ENCODE results near the gene HUNK.
A peak's percentile ranks its signal among the peaks of the same experiment; 100 is the strongest.
"Not testable (repeated sequence)": the region's sequence is repeated elsewhere in the genome, so short reads cannot be mapped to it uniquely, and the experiment has no call there.

HUNK gene

DNA sequence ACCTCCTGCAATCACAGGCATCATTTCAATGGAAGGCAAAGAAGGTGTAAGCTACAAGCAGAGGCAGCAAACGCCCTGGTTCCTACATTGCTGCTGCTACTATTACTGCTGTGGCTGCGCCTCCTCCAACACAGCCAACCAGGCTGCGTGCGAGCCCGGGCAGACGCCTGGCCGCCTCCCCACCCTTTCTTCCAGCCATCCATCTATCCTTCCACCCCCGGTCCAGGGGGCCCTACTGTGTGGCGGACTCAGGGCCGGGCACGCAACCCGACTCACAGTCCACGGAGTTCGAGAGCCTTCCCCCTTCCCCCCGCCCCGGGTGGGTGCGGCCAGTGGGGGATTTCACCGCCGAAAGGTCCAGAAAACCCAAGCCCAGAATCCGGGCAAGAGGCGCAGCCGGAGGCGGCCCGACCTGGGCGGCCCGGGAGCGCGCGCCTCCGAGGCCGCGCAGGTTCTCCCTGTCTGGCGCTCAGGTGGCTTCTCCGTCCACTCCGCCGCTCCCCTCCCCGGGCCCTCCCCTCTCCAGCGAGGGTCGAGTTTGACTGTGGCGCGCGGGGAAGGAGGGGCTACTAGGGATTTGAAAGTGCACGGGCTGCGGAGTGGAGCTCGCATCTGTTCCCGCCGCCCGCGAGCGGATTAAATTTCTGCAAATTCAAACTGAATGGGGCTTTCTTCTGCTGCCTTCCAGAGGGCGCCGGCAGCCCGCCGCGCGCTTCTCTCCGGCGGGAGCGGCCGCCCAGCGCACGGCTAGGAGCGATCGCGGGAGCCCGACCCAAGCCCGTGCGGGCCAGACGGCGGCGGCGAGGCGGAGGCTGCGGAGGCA, at the start of gene HUNK:
Gene HUNK, plus strand, starts transcription at position 569 of the 823 bp plus-strand sequence. CDS start 655 bp downstream, outside the sequence.
- DNase-seq (ENCODE audit: low spot score), result peak; percentile 37

DNA sequence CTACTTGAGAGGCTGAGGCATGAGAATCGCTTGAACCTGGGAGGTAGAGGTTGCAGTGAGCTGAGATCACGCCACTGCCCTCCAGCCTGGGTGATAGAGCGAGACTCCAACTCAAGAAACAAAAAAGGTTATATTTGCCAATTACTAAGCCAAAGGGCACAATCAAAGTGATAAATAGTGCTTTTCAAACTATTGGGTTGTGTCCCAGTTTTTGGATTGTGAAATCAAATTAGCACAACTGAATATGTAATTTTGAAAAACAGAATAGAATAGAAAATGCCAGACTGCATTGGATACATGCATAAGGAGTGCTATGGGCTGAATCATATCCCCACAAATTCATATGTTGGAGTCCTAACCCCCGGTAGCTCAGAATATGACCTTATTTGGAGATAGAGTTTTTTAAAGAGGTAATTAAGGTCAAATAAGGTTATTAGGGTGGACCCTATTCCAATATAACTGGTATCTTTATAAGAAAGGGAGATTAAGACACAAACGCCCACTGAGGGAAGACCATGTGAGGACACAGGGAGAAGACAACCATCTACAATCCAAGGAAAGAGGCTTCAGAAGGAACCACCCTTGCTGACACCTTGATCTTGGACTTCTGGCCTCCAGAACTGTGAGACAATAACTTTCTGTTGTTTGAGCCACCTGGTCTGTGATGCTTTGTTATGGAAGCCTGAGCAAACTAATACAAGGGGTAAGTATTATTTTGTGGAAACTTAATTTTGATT, 42.9 kb upstream of the HUNK start:
- no peak for DNase-seq (ENCODE audit: low spot score)

DNA sequence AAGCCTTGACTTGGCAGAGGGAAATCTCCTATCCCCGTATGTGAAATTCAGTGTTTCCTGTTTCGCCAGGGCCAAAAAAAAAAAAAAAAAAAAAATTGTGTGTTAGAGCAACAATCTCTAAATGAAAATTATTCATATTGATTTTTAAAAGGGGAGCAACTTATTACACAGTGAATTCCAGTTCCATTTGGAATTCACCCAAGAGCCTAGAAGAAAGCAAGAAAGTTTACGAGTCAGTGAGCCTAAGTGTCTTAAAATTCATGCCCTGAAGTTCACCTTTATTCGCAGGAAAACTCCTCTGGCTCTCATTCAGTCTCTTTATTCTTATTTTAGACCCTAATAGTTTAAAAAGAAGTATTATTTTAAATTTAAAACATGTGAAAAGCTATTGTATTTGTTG, 42.1 kb upstream of the HUNK start:
- no peak for DNase-seq (ENCODE audit: low spot score)

- no peak for DNase-seq (ENCODE audit: low spot score)
These were observed 35.8 kb upstream of the HUNK start for GRCh38 chr21:31837041-31837440.

DNA sequence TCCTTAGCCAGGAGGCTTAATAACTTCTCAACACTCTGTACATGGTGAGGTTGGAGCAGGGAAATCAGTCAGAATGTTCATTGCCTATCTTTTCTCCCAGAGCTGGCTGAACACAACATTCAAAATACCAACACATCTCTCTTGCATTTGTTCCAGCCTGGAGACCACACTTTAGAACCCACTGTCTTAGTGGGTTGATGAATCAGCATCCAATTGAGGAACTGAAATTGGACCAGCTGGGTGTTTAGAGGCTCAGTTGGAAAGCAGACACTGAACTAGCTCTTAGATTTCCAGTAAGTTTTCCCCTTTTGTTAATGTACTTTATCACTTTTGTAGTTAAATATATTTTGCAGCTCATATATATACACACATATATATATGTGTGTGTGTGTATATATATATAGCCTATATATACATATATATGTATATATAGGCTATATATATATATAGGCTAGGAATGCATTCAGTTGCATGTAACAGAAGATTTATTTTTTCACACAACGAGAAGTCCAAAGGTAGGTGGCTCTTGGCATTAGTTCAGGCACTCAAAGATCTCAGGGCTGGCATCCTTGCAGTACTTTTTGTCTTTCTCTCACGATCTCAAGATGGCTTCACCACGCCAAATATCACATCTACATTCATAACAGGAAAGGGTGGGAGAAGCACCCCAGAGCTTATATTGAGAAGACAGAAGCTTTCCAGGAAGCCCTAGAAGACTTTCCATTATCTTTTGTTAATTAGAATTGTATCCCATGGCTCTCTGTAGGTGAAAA, 35.0 kb upstream of the HUNK start:
- DNase-seq (ENCODE audit: low spot score), result no peak

DNA sequence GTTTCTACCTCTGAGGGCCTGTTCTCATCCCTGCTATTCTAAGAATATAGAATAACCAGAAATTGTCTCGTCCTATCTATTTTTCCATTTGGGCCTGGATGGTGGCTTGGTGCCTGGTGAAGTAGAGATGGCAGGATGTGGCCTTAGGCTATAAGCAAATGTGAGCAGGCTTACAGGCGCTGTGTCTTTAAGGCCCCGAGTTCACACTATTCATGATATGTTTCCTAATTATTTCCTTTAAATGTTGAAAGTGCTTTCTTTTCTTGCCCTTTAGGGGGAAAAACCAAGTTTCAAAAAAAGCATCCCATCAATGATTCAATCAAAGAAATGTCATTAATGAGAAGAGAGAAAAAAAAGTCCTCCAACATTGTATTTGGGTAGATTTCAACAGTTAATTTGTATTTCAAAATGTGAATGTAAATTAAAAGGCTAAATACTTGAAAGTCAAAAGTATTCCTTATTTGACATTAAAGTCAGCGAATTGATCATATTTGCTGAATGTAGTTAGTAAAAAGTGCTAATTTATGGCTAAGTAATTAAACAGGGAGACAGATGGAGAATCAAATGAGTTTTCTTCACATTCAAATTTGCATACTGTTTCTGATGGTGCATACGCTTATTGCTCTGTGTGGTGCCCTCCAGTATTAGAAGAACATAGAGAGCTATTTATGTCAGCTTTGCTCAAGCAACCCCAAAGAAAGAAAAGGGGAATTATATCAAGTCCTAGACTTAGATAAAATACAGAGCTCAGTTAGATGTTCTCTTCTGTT, 34.0 kb upstream of the HUNK start:
- DNase-seq (ENCODE audit: low spot score), result no peak

DNA sequence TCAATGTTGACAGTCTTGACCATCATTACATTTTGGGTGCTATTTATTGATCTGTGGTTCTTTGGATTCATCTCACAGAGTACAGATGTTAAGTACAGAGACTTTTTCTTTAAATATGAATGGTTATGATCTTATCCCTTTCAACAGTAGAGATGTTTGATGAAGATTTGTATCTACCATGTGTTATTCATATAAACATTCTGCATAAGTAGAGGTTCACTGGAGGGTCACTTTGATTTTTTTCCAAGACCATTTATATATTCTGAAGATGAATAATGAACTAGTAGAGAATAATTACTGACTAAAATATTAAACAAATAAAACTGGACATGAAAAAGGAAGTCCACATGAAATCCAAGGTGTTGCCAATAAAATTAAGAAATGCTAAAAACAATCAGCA, 28.6 kb upstream of the HUNK start:
- no peak for DNase-seq (ENCODE audit: low spot score)

DNA sequence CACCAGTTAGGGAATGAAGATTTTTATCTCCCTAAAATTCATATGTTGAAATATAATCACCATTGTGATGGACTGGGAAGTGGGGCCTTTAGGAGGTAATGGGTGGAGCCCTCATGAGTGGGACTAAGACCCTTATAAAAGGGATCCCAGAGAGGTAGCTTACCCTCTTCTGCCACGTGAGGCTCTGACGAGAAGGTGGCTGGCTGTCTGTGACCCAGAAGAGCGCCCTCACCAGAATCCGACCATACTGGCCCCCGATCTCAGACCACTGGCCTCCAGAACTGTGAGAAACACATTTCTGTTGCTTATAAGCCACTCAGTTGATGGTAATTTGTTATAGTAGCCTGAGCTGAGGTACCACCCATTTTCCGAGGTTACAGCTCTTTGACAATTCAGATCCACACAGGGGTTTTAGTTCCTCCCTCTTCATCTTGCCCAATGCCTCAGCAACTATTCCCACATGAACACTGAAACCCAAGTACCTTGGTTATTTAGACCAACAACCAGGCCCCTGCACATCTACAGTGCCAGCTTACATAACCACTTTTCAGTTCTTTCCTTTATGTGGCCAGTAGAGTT, 27.6 kb upstream of the HUNK start:
- DNase-seq (ENCODE audit: low spot score), result no peak

- DNase-seq (ENCODE audit: low spot score), result no peak
These were observed 26.1 kb upstream of the HUNK start for GRCh38 chr21:31846690-31847089.

DNA sequence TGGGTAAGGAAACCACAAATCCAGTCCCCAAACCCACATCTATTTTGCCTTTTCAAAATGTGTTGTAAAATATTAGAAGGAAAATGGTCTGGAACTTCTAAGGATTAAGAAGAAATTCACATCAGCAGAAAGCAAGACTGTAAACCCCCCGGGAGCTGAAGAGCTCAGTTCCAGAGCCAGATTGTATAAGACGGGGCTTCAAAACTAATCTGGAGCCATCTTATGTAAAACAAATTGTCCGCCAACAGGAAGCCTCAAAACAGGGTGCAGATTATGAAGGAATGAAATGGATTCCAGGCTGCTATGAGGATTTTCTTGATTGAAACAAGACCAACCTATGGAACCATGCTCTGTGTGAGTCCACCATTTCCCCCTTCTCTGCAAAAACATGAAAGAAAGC, 25.1 kb upstream of the HUNK start:
- DNase-seq (ENCODE audit: low spot score), result no peak

DNA sequence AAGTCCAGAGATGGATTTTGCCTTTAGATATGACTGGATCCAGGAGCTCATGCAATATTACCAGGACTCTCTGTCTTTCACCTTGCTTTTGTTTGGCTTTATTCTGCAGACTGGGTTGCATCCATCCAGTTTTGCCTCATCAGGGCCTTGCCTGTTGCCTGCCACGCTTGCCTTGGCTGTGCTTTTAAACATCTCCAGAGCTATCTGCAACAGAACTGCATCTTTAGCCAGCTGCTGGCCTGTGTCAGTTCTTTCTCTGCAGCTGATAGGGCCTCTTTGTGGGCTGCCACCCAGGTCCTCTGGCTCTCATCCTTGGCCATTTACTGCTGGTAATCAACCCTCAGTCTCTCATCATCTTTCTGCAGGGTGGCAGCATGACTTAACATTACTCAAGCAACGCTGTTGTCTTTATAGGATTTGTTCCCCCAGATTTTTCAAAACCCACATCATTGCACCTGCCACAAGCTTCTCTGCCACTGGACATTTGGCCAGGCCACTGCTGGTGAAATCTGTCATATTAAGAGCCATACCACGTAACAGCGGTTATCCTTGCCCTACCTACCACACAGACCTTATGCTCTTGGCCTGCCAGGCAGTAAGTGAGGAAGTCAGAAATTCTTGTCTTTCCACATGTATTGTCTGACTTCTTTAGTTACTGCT, 24.4 kb upstream of the HUNK start:
- no peak for DNase-seq (ENCODE audit: low spot score)

GRCh38 chr21:31850886-31851285, 21.9 kb upstream of the HUNK start:
- DNase-seq (ENCODE audit: low spot score), result no peak

DNA sequence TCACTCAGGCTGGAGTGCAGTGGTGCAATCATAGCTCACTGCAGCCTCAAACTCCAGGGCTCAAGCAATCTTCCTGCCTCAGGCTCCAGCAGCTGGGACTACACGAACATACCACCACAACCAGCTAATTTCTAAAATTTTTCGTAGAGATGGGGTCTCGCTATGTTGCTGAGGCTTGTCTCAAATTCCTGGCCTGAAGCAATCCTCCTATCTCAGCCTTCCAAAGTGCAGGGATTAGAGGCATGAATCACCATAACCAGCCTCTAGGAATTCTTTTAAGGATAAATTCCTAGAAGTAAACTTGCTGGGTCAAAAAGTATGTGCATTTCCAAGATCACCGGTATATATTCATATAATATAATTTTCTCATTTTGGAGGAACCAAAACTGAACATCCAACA, 17.6 kb upstream of the HUNK start:
- no peak for DNase-seq (ENCODE audit: low spot score)

GRCh38 chr21:31857096-31857495, 15.7 kb upstream of the HUNK start:
- DNase-seq (ENCODE audit: low spot score), result no peak

DNA sequence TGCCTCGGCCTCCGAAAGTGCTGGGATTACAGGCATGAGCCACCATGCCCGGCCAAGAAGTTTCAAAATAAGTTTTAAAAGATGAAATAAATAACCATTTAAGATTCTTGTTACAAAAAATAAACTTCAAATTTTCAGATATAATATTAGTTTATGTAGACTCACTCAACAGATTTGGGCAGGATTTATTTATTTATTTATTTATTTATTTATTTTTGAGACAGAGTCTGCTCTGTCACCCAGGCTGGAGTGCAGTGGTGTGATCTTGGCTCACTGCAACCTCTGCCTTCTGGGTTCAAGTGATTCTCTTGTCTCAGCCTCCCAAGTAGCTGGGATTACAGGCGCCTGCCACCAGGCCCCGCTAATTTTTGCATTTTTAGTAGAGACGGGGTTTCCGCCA, 15.2 kb upstream of the HUNK start:
- DNase-seq (ENCODE audit: low spot score), result not testable (repeated sequence)

DNA sequence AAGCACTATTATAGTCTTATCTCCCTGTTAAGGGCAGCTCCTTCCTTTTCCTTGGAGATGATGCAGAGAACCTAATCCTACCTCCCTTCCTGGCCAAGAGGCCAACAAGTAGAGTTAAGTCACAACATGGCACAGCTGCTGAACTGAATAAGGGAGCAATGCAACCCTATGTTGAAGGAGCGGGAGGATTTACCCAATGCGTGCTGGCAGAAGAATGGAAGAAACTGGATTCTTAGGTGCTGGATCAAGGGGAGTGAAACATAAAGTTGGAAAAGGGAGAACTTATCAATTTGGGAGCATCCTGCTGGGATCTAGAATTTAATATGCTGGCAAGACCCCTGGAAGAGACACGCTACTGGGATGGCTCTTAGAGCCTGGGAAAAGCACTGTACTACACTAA, 12.0 kb upstream of the HUNK start:
- DNase-seq (ENCODE audit: low spot score), result no peak

DNA sequence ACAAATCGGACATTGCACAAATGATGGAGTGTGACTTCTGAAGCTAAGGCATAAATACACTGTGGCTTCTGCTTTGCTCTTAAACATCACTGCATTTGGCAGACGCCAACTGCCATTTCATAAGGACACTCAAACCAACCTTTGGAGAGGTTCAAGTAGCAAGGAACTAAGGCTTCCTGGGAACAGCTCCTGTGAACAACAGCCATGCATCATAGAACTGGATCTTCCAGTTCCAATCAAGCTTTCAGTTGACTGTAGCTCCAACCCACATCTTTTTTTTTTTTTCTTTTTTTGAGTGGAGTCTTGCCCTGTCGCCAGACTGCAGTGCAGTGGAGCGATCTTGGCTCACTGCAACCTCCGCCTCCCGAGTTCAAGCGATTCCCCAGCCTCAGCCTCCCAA, 10.7 kb upstream of the HUNK start:
- DNase-seq (ENCODE audit: low spot score), result no peak

- no peak for DNase-seq (ENCODE audit: low spot score)
These were observed 7.3 kb upstream of the HUNK start for GRCh38 chr21:31865429-31865970.

DNA sequence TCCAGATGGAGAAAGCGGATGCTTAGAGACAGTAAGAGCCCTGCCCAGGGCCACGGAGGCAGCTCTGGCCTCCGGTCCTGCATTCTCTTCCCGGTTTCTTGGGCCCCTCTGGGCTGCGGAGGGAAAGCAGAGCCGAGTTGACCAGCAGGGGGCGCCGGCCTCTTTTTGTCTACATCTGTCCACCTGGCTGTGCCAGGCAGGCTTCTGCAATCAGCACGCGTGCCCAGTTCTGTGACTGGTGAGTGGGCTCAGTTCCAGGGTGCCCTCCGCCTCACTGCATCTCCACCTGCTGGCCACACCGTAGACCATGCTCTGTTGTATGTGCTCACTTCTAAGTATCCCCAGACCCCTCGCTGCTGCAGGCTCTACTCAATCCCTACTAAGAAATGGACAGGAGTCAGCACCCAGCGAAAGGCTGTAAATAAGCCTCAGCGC, 6.7 kb upstream of the HUNK start:
- peak; percentile 59 for DNase-seq (ENCODE audit: low spot score)

GRCh38 chr21:31869750-31870149, 3.1 kb upstream of the HUNK start:
- DNase-seq (ENCODE audit: low spot score), result no peak
